ENCODE results near the gene GPR87.

DNA sequence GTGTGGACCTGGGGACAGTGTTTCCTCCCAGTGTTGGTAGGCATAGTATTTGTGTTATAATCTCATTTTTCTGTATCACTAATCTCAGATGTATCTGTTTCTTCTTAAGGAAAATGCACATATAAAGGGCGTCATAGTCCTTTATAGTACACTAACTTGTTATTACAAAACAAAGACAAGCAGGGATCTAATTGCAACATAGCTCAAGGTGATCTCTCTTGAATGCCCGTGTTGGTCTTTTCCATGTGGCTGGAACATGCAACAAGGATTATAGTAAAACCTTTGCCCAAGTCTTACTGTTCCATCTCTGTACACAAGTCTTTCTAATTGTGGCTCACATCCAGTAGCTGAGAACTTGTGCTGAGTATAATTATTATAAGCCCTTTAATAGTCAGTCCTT, 3.5 kb upstream of the GPR87 start:
- TF ChIP-seq, protein P1, sequence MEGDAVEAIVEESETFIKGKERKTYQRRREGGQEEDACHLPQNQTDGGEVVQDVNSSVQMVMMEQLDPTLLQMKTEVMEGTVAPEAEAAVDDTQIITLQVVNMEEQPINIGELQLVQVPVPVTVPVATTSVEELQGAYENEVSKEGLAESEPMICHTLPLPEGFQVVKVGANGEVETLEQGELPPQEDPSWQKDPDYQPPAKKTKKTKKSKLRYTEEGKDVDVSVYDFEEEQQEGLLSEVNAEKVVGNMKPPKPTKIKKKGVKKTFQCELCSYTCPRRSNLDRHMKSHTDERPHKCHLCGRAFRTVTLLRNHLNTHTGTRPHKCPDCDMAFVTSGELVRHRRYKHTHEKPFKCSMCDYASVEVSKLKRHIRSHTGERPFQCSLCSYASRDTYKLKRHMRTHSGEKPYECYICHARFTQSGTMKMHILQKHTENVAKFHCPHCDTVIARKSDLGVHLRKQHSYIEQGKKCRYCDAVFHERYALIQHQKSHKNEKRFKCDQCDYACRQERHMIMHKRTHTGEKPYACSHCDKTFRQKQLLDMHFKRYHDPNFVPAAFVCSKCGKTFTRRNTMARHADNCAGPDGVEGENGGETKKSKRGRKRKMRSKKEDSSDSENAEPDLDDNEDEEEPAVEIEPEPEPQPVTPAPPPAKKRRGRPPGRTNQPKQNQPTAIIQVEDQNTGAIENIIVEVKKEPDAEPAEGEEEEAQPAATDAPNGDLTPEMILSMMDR (IDR thresholded peaks at IDR 0.05; ENCODE audit: poor library complexity): no peak
- TF ChIP-seq EZH2phosphoT487 (IDR thresholded peaks at IDR 0.05; ENCODE audit: low read depth, severe bottlenecking, unreplicated experiment): no peak
